LHCN-M2 (cell line): ENCODE data around the gene APLNR. TPM values are rescaled to one million over a fixed set of nuclear protein-coding genes. Genes with fewer than 3 reads are reported as not detected.

ENCODE experiments used
- DNase-seq: peaks from one replicate; pipeline ENCODE4 v3.0.0-alpha.2; 2012; ENCODE audit warnings: low read depth
- total RNA-seq: library from RNA; depleted of rRNA; stranded (reverse); fragments of >200 nt; gene quantifications from 2 replicates; pipeline ENCODE4 v1.2.3, GENCODE V29; 2014

The APLNR gene
- total RNA-seq, 1 experiment from 2014 or later, result 0.11 TPM

- no peak for DNase-seq
Observed at GRCh38 chr11:57219021-57219627, 17.9 kb downstream of the APLNR start.

DNA sequence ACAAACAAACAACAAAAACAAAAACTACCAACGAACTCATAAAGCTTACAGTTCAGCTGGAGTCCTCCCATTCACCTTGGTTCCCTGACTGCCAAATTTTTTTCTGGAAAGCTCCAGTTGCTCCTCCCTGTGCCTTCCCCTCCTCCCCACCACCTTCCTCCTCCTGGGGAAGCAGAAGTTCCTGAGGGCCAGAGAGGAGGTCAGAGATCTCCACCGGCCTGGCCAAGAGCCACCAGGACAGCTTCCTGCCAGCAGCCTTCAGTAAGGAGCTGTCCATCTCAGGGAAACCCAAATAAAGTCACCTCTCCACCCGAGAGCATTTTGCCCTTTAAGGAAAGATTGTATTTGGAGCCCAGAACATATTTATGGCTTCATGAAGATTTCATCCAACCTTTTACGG, 20.0 kb downstream of the APLNR start:
- DNase-seq, result no peak

GRCh38 chr11:57216463-57216862, 20.6 kb downstream of the APLNR start:
- no peak for DNase-seq

GRCh38 chr11:57214494-57214893, 22.6 kb downstream of the APLNR start:
- peak; percentile 76 for DNase-seq

DNA sequence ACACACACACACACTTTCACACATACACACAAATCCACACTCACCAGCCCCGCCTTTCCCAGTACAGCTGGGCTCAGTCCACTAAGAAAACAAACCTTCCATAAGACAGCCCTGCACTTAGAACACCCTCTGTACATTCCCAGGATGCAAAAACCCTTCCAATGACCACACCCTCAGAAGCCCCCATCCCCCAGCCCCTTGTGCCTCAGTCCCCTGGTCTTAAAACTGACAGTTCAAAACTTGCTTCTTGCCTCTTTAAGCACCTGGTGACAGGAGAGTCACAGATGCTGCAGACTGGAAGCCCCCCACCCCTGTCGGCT, 23.0 kb downstream of the APLNR start:
- DNase-seq, result peak; percentile 27

GRCh38 chr11:57213342-57214097, 23.5 kb downstream of the APLNR start:
- DNase-seq, result no peak

- peak; percentile 4 for DNase-seq
Observed at GRCh38 chr11:57210781-57211180, 26.3 kb downstream of the APLNR start.

GRCh38 chr11:57207168-57207567, 29.9 kb downstream of the APLNR start:
- no peak for DNase-seq

DNA sequence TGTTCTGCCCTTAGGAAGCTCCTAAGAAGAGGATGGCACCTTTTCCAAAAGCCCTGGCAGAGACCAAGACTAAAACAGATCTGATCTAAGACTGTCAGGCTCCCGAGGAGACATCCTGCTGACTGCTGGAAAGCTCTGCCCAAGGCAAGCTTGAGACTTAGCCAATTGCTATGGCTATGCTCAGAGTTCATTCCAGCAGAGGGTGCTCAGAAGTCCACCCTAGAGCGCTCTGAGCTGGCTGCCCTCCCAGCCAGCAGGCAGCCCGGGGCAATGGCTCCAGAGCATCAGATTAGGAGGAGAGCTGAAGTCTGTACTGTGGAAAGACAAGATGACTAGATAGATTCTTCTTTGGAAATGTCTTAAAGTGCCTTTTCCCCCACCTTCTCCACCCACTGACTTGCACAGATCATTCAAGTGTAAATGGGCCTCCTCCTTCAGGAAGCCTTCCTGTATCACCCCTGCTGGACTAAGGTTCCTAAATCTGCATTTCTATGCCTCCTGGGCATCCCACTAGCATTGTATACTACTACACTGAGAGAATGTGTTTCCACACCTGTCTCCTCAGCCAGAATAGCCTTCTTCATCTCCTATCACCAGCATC, 31.9 kb downstream of the APLNR start:
- peak; percentile 26 for DNase-seq

DNA sequence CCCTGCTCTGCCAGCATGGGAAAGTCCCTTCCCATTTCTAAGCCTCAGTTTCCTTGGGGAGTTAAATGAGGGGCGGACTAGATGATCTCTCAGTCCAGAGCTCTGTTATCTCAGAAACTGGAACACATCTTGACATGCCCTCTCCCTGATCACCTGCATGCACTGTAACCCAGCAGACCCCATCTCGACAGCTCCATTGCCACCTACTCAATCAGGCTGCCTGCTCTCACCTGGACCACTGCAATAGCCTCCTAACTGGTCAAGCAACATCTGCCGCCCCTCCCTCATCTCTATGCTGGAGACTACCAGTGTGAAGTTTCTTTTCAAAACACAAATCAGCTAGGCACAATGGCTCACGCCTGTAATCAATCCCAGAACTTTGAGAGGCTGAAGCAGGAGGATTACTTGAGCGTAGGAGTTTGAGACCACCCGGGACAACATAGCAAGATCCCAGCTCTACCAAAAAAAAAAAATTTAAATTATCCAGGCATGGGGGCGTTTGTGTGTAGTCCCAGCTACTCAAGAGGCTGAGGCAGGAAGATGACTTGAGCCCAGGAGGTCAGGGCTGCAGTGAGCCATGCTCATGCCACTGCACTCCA, 33.1 kb downstream of the APLNR start:
- no peak for DNase-seq

- DNase-seq, result no peak
Observed at GRCh38 chr11:57203359-57203758, 33.7 kb downstream of the APLNR start.

DNA sequence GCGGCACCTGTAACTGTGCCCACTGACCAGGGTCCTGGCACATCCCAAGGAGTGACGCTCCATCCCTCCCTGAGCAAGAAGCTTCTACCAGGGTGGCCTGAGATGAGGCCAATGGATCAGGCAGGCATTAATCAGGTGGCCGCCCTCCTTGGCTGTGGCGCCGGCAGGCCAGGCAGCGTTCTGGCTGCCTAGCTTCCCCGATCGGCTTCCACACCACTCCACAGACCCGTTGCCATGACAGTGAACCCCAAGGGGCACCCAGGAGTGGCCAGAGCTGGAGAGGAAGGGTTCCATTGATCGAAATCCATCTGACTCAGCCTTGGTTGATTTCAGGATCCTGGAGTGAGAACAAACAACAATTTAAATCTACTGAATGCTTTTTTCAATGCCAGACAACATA, 34.8 kb downstream of the APLNR start:
- DNase-seq, result no peak

DNA sequence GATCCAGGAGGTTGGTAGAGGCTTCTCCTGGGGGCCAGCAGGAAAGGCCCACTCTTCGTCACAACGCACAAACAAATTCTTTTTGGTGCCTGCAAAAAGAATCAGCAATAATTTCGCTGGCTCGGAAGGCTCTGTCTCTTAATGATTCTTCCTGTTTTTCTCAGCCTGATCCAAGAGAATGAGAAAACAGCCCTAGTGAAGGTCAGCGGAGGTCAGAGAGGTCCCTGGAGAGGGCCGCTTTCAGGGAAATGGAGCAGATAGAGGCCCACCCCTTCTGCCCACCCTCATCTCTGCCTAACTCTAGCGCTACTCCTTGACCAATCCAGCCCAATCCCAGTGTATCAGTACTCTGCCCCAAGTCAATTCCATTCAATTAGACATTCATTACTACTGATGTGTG, 36.1 kb downstream of the APLNR start:
- no peak for DNase-seq

DNA sequence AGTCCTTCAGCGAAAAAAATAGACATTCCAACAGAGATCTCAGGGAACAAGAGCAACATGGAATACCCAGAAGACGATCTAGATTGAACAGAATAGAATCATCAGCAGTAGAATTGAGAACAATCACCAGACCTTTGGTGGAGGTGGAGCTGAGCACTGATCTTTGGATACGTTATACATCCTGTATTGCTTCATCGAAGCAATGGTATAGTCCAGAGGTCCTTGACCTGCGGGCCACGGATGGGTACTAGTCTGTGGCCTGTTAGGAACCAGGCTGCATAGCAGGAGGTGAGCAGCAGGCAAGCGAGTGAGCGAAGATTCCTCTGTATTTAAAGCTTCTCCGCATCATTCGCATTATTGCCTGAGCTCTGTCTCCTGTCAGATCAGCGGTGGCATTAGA, 37.7 kb downstream of the APLNR start:
- DNase-seq, result no peak

DNA sequence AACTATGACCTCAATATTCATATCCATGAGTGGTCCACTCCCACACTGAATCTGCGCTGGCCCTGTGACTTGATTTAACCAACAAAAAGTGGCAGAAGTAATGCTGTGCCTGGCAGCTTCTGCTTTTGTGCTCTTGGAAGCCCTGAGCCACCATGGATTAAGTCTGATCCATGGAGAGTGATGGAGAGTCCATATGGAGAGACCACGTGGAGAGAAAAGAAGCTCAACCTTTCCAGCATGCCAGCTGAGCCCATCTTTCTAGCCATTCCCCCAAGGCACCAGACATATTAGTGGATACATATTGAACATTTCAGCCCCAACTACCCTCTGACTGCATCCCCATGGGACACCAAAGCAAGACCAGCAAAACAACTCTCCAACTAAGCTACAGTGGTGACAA, 39.3 kb downstream of the APLNR start:
- DNase-seq, result no peak

- DNase-seq, result no peak
Observed at GRCh38 chr11:57196596-57196995, 40.5 kb downstream of the APLNR start.

GRCh38 chr11:57192316-57192715, 44.7 kb downstream of the APLNR start:
- no peak for DNase-seq

GRCh38 chr11:57191311-57192219, 45.5 kb downstream of the APLNR start:
- DNase-seq, result no peak

- DNase-seq, result no peak
Observed at GRCh38 chr11:57190548-57190947, 46.5 kb downstream of the APLNR start.
